ENCODE data around the gene BTBD3.

The BTBD3 gene

GRCh38 chr20:11952639-11953038, 34.9 kb downstream of the BTBD3 start:
- in situ Hi-C loops (cut with MboI; ENCODE audit: low pct_unique_long_range_greater_than_20kb, low sequenced_read_pairs, unreplicated experiment): no loop called here
- DNase-seq (ENCODE audit: low spot score): no peak
- TF ChIP-seq CTCF (IDR thresholded peaks at IDR 0.05; ENCODE audit: extremely low read depth, insufficient read depth, missing control alignments): no peak

- in situ Hi-C loops (cut with MboI; ENCODE audit: low pct_unique_long_range_greater_than_20kb, low sequenced_read_pairs, unreplicated experiment): no loop called here
- no peak for DNase-seq (ENCODE audit: low spot score)
- TF ChIP-seq CTCF (IDR thresholded peaks at IDR 0.05; ENCODE audit: extremely low read depth, insufficient read depth, missing control alignments): no peak
Observed at GRCh38 chr20:11957911-11958310, 40.2 kb downstream of the BTBD3 start.

DNA sequence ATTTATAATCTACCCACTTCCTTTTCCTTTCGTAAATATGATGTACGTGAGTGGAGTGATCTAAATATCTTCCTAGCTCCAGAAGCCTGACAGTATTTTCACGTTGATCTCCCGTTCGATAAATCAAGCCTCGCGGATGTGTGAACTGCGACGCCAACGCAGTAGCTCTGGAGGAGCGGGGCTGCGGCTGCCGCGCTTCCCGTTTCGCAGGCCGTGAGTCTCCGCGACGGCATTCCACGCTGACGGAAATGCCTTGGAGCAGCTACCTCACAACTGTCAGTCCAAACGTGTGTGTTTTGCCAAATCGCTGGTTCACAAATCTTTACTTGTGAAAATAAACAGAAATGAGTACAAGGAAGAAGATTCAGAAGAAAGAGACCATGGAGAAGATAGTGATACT, 41.2 kb downstream of the BTBD3 start:
- in situ Hi-C loops (cut with MboI; ENCODE audit: low pct_unique_long_range_greater_than_20kb, low sequenced_read_pairs, unreplicated experiment): no loop called here
- DNase-seq (ENCODE audit: low spot score): no peak
- TF ChIP-seq CTCF (IDR thresholded peaks at IDR 0.05; ENCODE audit: extremely low read depth, insufficient read depth, missing control alignments): no peak

GRCh38 chr20:11965602-11966001, 47.9 kb downstream of the BTBD3 start:
- in situ Hi-C loops (cut with MboI; ENCODE audit: low pct_unique_long_range_greater_than_20kb, low sequenced_read_pairs, unreplicated experiment): no loop called here
- no peak for TF ChIP-seq CTCF (IDR thresholded peaks at IDR 0.05; ENCODE audit: extremely low read depth, insufficient read depth, missing control alignments)
- DNase-seq (ENCODE audit: low spot score): no peak

DNA sequence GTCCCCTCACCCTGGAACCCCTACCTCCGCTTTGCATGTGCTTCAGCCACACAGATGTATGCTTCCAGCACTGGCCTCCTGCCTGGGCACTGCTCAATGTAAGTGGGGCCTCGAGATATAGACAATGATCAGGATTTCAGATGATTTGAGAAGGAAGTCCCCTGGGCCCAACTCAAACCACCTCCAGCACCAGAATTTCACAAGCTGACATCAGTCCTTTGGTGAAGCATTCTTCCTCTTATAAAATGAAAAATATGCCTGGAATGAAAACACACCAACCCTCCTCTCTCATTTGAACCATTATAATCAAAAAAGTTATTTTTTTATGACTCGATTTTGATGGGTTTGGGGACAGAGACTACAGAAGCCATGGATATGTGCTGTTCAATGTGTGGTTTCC, 48.5 kb downstream of the BTBD3 start:
- DNase-seq (ENCODE audit: low spot score): no peak
- TF ChIP-seq CTCF (IDR thresholded peaks at IDR 0.05; ENCODE audit: extremely low read depth, insufficient read depth, missing control alignments): no peak
- in situ Hi-C loops (cut with MboI; ENCODE audit: low pct_unique_long_range_greater_than_20kb, low sequenced_read_pairs, unreplicated experiment): no loop called here

DNA sequence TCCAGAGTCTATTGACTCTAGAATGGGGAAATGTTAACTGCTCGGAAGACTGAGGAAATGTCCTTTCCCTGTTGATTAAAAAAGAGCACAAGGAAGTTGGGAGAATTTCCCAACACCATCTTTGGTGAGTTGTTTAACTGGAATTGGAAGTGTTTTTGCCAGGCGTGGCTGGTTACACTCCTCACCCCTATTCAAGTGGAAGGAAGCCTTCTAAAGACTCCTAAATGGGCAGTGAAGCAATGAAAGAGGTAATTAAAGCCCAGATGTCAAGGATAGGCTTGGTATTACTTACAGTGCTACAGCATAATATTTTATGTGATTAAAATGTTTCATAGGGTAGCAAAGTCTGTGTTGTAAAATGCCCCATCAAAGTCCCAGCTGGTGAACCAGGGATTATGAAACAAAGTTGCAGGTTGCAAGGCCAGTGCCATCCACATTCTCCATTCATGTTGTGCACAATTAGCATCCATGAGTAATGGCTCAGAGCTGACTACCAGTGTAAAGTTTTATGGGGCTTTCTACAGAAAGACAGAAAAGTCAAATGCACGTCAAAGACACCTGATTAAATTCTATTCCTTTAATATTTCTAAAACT, 52.6 kb downstream of the BTBD3 start:
- DNase-seq (ENCODE audit: low spot score): no peak
- in situ Hi-C loops (cut with MboI; ENCODE audit: low pct_unique_long_range_greater_than_20kb, low sequenced_read_pairs, unreplicated experiment): no loop called here
- no peak for TF ChIP-seq CTCF (IDR thresholded peaks at IDR 0.05; ENCODE audit: extremely low read depth, insufficient read depth, missing control alignments)

DNA sequence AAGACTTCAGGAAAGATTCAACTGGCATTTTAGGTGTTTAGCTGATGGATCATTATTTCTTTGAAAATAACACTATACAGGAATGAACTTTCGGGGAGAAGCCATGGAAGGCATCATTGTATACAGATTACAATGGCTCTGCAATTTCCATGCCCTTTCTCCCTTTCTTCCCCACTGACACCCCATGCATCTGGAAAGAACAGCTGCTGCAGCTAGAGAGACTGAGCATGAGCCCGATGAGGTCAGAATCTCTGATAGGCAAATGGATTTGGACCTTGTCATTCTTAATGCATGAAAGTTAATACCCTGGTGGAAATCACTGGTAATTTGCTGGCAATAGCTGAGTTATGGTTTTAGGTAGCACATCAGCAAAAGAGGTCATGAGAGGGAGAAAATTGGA, 54.8 kb downstream of the BTBD3 start:
- no peak for TF ChIP-seq CTCF (IDR thresholded peaks at IDR 0.05; ENCODE audit: extremely low read depth, insufficient read depth, missing control alignments)
- in situ Hi-C loops (cut with MboI; ENCODE audit: low pct_unique_long_range_greater_than_20kb, low sequenced_read_pairs, unreplicated experiment): no loop called here
- no peak for DNase-seq (ENCODE audit: low spot score)

Data from GM13977 (cell line).